GM12864 (cell line): ENCODE data around the gene CHGA.

ENCODE experiments used
- DNase-seq: peaks from one replicate; pipeline ENCODE4 v3.0.0-alpha.2; 2011; ENCODE audit warnings: low read depth
- H3K4me3 ChIP-seq: 2 replicates; pipeline ENCODE4 v1.5.1; 2011; ENCODE audit warnings: mild to moderate bottlenecking, low read depth, low read length, control low read depth
- TF ChIP-seq, protein P1 (sequence below): IDR thresholded peaks from 2 replicates; pipeline ENCODE4 v1.5.1; 2011; ENCODE audit warnings: low read depth, mild to moderate bottlenecking, moderate library complexity, low read length, control low read depth, inconsistent platforms; ENCODE audit errors: missing control alignments

Gene CHGA

DNA sequence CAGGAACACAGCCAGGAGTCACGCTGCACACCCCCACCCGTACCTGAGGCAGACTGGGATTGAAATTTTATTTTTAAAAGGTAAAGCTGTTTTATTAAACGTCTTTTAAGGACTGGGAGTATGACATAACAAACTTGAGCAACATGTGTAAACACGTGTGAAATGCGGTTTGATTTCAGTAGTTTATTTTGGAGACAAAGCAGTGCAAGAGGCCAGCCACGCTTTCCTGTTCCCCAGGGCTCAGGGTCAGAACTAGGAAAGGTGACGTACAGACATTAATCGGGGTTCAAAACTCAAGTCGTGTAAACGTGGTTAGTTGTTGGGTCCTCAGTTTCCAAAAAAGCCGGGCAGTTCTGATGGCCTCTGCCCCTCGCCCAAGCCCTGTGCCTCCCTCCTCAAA, 16.7 kb downstream of the CHGA start:
- no peak for DNase-seq
- no peak overlapping the region for H3K4me3 ChIP-seq
- TF ChIP-seq, protein P1, sequence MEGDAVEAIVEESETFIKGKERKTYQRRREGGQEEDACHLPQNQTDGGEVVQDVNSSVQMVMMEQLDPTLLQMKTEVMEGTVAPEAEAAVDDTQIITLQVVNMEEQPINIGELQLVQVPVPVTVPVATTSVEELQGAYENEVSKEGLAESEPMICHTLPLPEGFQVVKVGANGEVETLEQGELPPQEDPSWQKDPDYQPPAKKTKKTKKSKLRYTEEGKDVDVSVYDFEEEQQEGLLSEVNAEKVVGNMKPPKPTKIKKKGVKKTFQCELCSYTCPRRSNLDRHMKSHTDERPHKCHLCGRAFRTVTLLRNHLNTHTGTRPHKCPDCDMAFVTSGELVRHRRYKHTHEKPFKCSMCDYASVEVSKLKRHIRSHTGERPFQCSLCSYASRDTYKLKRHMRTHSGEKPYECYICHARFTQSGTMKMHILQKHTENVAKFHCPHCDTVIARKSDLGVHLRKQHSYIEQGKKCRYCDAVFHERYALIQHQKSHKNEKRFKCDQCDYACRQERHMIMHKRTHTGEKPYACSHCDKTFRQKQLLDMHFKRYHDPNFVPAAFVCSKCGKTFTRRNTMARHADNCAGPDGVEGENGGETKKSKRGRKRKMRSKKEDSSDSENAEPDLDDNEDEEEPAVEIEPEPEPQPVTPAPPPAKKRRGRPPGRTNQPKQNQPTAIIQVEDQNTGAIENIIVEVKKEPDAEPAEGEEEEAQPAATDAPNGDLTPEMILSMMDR = no peak

DNA sequence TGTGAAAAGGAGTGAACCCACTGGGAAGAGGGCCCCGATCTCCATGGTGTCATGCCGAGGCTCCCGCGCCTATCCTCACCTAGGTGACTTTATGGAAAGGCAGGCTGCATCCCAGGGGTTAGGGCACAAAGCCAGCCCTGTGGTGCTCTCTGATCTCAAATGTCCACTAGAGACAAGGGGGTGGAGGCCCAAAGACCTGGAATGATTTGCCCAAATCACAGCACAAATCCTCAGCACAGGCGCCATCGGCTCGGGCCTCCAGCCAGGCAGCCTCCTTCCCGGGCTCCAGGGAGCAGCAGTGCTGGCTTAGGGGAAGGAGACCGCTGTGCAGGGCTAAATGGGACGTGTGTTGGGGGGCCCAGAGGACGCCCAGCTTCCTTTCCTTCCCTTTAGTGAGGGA, 17.6 kb downstream of the CHGA start:
- no peak for DNase-seq
- TF ChIP-seq, protein P1 = no peak
- H3K4me3 ChIP-seq = no peak overlapping the region

DNA sequence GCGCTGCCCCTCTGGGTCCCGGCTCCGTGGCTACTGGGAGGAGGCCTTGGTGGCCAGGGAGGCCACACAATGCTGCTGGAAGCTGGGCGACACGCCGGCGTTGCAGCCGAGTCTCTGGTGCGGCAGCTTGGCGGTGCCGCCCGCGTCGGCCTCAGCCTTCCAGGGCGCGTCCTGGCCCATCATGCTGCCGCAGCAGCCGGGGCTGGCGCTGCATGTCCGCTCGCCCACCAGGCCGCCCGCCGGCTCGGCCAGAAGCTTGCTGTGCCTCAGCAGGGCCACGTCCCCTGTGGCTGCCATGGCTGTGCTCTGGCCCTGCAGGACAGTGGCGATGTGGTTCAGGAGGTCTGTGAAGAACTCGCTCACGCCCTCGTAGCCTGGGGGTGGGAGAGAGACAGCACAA, 18.6 kb downstream of the CHGA start:
- TF ChIP-seq, protein P1 = no peak
- no peak for DNase-seq
- no peak overlapping the region for H3K4me3 ChIP-seq

DNA sequence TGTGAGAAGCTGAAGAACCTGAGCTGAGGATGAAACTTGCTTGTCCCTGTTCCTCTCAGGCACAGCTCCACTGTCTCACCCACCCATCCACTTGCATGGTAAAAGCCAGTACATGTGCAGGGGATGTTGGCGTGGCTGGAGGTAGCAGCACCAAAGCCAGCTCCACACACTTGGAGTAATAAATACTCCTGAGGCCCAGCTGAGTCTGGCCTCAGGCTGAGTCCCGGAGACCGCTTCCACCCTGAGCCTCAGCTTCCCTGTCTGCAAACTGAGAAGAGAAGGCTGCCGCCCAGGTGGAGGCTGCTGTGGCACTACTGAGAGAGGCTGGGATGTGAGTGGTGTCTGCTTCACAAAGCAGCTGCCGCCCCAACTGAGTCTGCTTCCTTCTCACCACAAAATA, 19.2 kb downstream of the CHGA start:
- H3K4me3 ChIP-seq = no peak overlapping the region
- no peak for DNase-seq
- TF ChIP-seq, protein P1 = no peak

DNA sequence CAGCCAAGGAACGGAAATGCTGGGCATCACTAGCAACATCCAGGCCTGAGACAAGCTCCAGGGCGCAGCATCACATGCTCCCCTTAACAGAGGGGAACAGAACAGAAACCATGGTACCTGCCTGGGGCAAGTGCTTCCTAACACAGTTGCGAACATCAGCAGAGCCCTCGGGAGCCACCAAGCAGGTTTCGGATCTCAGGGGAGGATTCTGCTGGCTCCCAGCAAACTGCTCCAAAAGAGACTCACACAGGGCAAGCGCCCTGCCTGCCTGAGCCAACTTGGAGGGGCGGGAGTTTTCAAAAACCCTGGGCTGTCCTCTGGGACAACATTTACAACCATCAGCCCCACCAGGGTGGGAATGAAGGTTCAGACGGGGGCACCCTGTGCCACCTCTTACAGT, 19.6 kb downstream of the CHGA start:
- DNase-seq = no peak
- H3K4me3 ChIP-seq = no peak overlapping the region
- TF ChIP-seq, protein P1 = no peak

DNA sequence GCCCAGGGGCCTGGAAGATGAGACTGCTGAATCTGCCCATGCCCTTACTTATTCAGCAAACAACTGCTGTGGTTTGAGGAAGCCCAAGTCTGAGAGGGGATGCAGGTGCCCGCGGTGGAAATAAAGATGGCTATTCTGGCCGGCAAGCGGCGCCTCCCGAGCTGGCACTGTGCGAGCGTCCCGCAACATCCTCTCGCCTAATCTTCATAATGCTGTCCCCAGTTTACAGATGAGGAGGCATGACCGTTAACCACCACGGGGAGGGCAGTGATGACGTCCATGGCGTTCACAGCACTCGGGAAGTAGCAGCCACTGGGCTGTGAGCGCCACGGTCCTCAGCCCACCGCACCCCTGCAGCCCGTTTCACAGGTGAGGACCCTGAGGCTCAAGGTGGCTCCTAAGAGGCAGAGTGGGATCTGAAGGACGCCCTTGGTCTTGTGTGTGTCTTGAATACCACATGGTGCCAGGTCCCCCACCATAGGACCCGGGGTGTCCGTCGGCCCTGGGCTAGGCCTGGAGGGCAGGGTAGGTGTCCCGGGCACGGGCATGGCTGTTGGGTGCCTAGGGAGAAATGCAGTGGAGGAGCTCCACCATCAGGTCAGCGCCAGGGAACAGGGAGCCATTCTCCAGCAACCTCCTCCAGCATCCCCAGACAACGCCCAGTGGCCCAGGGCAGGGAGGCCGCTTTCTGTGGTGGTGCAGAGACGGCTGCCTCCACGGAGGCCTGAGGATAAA, 20.2 kb downstream of the CHGA start:
- TF ChIP-seq, protein P1 = no peak
- no peak for DNase-seq
- no peak overlapping the region for H3K4me3 ChIP-seq

DNA sequence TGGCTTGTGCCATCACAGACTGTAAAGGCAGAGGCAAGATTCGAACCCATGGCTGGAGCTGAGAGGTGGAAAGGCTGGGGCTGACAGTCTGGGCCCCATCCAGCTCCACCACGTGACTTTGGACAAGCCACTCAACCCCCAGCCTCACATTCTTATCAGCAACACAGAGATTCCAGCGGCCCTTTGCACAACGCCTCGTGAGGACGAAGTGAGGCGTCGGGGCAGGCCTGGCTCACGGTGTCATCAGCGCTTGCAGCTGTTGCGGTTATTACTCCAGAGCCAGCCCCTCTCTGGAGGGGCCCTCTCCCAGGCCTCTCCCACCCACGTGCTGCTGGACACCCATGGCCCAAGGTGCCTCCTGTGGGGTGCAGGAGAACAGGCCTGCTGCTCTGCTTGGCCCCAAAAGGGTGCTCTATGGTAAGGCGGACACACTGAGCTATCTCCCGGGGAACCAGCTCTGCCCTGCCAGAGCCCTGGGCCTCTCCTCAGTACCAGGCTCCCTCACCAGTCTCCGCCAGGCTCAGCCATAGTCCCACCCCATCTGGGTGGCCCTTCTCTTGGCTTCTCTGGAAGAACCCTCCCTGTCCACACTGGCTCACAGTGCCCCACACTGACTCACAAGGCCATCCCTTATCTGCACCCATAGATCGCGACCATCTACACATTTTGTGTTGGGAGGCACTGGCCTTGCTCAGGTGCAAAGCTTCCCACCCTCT, 21.1 kb downstream of the CHGA start:
- no peak for DNase-seq
- no peak overlapping the region for H3K4me3 ChIP-seq
- TF ChIP-seq, protein P1 = no peak
